Myocyte (in vitro differentiated cells): ENCODE data around the gene DYNLT4. TPM values are rescaled to one million over a fixed set of nuclear protein-coding genes. Genes with fewer than 3 reads are reported as not detected.
A peak's percentile ranks its signal among the peaks of the same experiment; 100 is the strongest.
"Not testable (repeated sequence)": the region's sequence is repeated elsewhere in the genome, so short reads cannot be mapped to it uniquely, and the experiment has no call there.

Experiments used
- DNase-seq: peaks from one replicate; pipeline ENCODE4 v3.0.0-alpha.2; 2012; ENCODE audit warnings: low read depth
- polyA plus RNA-seq: library from polyadenylated mRNA; unstranded; fragments of >200 nt; gene quantifications from one replicate; pipeline ENCODE4 v1.2.1, GENCODE V29; 2012; ENCODE audit warnings: missing spikeins
- total RNA-seq: library from RNA; depleted of rRNA; stranded (reverse); fragments of >200 nt; gene quantifications from 2 replicates; pipeline ENCODE4 v1.2.3, GENCODE V29; 2014

Gene DYNLT4
- total RNA-seq, result not detected in 2 replicates
- 3.0 TPM for polyA plus RNA-seq

DNA sequence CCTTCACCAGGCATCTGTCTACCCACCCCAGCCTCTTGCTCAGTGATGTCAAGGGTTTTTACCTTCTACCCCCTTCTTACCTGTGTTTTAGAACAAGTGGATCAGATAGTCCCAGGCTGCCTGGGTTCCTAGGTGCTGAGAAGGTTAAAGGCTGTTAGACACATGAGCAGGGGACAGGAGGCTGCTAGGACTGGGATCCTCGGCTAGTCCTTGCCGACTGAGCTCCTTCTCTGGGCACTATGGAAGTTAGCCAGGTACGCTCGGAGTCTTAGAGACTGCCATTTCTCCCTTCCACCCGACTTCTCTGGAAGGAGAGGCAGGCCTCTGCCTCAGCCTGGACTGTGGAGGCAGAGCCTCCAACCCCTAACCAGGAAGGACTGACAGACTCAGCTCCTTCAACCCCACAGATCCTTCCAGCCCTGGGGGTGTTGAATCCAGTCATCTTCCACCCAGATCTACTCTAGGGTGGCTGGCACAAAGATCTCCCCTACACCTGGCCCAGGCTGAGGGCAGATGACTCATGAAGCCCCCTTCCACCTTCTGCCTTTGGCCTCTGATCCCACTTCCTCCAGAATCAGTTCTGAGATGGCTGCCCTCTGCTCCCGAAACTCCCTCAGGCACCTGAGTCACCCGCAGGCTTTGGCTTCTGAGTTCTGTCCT is at the start of gene DYNLT4:
Gene DYNLT4 (minus strand): TSS at position 648 of the 660 bp plus-strand sequence. CDS start 683 bp downstream, outside the sequence.
- no peak for DNase-seq

- DNase-seq, result no peak
Measured at GRCh38 chr1:44855742-44856141, 48.6 kb upstream of the DYNLT4 start.

DNA sequence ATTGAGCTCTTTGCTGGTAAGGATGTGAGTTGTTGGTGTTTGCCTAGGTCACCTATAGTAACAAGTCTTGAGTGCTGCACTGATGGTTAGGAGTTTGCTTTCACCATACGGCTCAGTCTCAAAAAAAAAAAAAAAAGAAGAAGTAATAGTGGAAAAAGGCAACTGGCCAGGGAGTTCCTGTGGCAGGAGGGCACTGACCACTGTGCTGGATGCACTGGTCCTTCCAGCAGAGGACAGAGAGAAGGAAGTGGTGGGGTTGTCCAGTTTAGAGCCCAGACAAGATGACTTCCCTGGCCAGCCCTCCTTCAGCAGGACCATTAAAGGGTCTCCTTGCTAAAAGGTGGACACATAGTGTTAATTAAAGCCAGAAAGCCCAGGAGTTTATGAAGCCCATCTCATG is 47.8 kb upstream of the DYNLT4 start:
- no peak for DNase-seq

GRCh38 chr1:44853201-44853600 is 46.0 kb upstream of the DYNLT4 start:
- DNase-seq, result no peak

DNA sequence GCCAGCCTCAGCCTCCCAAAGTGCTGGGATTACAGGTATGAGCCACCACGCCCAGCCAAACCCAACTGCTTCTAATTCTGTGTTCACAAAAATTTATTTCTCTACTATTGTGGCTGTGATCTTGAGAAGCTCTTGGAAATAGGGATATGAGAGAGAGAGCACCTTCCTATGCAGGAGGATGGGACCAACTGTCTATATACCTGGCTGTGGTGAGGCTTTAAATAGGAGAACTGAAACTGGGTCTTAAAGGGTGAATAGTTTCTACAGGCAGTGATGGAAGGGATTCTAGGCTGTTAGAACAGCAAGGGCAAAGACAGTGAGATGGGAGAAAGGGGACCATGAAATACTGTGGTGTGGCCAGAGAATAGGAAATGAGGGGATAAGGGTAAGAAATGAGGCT is 44.2 kb upstream of the DYNLT4 start:
- no peak for DNase-seq

DNA sequence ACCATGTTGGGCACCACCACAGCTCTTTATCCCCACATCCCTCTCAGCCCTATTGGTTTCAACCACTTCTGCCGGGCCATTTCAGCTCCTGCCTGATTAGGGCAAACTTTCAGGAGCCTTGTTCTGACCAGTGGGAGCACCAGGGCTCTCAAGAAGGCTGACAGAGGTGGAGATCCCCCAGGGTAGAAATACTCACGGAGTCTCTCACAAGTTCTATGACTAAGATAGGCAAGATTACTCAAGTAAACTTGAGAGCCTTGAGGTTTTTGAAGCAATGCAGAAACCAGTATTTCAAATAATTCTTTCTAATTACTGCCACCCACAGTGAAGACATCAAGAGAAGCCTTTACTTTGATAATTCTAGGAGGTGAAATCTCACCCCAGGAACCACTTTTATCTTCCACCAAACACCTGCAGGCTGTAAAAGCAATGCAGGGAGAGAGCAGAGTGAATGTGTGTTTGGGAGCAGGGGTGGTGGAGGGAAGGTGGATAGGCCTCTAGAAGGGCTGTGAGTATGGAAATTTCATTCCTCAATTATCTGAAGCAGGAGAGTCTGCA is 42.5 kb upstream of the DYNLT4 start:
- no peak for DNase-seq

DNA sequence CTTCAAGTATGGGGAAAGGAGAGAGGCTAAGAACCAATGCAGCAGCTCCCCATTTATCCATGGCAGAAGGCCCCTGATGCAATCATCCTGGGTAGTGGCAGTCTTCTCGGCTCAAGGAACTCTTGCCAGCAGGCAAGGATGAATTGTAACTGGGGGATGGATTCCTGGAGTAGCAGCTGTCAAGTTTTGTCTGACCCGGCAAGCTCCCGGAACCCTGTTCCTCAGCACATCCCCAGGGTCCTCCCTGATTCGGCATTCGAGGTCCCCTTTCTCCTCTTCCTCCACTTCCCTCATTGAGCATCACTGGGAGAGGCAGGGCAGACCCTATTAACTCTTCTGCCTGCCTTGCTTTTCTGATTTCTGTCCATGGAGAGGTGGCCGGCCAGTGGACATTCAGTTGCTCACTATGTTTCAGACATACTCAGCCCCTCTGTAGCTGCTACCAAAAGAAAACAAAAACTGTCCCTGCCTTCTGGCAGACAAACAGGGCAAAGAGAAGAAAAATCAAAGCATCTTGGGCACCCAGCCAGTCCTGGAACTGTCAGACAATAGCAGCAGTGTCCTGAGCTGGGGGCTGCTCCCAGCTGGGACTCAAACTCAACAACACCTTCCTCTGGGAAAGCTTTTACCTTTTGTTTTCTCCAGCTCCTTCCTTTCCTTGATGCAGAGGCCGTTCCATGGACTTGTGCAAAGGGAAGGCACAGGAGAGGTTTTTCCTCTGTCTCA is 41.5 kb upstream of the DYNLT4 start:
- peak; percentile 20 for DNase-seq

- DNase-seq, result no peak
Measured at GRCh38 chr1:44847845-44848244, 40.7 kb upstream of the DYNLT4 start.

DNA sequence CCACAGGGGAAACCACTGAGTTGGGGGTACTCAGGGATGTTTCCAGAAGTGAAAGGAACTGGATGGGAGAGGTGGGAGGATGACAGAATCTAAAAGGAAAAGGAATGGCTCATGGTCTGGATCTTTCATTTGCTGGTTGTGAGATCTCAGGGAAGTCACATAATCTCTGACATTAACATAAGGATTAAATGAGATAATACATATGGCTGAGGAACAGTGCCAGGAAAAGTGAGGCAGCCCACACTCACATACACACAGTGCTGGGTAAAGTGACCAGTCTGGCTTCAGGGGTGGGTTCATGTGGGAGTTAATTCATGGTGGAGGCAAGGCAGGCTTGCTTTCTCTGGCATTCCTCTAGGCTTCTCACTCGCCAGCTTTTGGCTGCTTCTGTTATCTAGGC is 39.8 kb upstream of the DYNLT4 start:
- no peak for DNase-seq

DNA sequence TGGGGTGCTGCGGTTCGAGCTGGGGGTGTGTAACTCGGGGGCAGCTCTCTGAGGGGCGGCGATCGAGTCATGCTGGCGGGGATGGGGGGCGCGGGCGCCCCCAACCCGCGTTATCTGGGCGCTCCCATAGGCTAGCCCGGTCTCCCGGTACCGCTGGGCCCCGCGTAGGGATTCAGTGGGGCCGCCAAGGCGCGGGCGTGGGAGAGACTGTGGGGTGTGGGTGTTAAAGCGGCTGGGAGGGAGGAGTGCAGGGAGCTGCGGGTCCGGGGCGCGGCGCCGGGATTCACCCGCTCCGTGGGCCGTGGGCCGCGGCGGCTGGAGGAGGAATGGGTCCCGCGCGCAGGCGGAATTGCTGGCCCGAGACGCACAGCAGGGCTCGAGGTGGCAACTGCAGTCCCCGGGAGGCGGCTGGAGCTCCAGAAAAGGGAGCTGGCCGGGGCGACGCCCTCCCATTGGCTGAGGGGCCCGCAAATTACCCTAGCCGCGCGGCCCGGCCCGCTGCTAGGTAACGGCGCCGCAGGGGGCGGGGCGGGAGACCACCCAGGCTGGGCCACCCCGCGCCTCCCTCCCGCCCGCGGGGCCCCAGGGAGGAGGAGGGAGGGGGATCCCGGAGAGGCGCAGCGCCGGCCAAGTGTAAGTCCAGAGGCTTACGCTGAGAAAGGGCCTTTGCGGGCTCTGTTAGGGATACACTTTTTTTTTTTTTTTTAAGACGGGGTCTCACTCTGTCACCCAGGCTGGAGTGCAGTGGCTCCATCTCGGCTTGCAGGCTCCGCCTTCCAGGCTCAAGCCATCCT is 35.9 kb upstream of the DYNLT4 start, which contains the start of gene PTCH2:
Gene PTCH2 (minus strand): TSS at position 392 of the 794 bp plus-strand sequence. CDS start 321 bp downstream, at position 71.
- DNase-seq, result peak; percentile 76

DNA sequence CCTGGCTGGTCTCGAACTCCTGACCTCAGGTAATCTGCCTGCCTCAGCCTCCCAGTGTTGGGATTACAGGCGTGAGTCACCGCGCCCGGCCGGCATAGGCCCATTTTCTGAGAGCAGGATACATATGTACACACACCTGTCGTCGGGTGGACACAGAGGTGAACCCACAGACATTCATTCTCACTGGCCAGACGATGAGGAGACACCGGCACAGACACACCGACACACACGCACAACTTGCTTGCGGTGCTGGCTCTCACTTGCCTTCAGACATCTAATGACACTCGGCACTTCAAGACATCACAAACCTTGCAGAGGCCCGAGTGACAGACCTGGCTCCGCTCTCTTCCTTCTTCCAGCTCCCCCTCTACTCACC is 35.3 kb upstream of the DYNLT4 start:
- DNase-seq, result no peak

- DNase-seq, result no peak
Measured at GRCh38 chr1:44839576-44839975, 32.4 kb upstream of the DYNLT4 start.

GRCh38 chr1:44838294-44838693 is 31.1 kb upstream of the DYNLT4 start:
- DNase-seq, result not testable (repeated sequence)

GRCh38 chr1:44835738-44836675 is 28.9 kb upstream of the DYNLT4 start:
- peak; percentile 77 for DNase-seq

GRCh38 chr1:44834328-44834727 is 27.2 kb upstream of the DYNLT4 start:
- DNase-seq, result no peak

DNA sequence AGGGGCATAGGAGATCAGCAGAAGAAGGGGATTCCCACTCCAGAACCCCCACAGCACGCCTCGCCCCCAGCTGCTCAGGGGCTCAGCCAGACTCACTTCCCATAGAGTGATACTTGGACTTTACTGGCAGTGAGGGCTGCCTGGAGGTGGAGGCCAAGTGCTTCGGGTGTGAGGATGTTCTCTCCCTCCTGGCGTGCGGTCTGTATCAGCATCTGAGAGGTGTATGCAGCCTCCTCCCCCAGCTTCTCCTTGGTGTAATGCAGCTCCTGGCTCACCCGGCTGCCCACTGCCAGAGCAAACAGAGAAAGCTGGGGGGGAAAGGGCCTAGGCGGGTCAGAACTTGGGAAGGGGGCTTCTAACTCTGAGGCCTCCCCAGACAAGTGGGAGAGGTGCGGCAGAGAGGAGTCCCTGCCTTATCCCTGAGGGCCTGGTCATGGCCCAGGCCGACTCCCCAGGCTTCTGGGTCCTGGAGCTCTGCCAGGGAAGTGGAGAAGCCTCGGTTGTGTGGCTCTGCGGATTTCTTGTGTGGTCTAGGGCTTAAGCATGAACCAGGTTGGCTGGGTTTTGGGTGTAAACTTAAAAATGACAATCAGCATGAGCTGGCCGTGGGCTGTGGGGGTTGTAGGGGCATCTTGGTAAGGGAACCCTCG is 25.0 kb upstream of the DYNLT4 start:
- DNase-seq, result no peak

DNA sequence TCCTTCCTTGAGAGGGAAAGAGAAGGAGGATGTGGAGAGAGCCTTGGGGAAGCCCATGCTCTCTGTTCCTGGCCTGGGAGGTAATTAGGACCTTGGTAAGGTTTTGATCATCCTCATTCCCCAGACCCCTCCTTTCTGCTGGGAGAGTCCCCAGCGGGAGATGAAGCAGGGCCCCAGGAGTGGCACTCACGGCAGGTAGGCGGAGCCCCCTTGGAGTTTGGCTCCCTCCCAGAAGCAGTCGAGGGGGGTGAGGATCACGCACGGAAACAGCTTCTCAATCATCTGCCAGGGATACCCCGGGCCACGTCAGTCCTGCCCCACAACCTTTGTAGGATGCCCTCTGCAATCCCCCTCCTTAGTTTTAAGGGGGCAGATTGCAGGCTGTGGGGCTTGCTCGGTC is 24.4 kb upstream of the DYNLT4 start:
- no peak for DNase-seq

- DNase-seq, result no peak
Measured at GRCh38 chr1:44830900-44831304, 23.8 kb upstream of the DYNLT4 start.

GRCh38 chr1:44829506-44830384 is 22.6 kb upstream of the DYNLT4 start:
- DNase-seq, result no peak
